ENCODE data around the gene CFAP126.
"Not testable (repeated sequence)": the region's sequence is repeated elsewhere in the genome, so short reads cannot be mapped to it uniquely, and the experiment has no call there.

The CFAP126 gene

DNA sequence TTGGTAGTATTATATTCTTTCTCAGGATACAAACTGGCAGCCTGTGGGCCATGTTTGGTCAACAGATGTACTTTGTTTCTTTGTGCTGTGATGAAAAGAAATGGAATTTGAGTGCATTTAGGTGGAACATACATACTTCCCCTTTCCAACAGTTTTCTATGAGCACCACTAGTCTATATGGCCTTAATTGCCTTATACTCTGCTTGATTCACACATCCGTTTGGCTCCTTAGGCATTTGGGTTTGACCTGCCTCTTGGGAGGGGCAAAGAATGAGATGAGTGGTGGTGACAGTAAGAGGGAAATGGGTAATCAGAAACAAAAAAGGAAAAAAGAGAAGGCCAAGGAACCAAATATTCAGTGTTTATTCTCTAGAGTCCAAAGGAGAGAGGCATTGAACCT, 17.0 kb downstream of the CFAP126 start:
- in situ Hi-C loops (cut with HindIII; ENCODE audit: low sequenced_read_pairs), result no loop called here
- TF ChIP-seq, protein P1, sequence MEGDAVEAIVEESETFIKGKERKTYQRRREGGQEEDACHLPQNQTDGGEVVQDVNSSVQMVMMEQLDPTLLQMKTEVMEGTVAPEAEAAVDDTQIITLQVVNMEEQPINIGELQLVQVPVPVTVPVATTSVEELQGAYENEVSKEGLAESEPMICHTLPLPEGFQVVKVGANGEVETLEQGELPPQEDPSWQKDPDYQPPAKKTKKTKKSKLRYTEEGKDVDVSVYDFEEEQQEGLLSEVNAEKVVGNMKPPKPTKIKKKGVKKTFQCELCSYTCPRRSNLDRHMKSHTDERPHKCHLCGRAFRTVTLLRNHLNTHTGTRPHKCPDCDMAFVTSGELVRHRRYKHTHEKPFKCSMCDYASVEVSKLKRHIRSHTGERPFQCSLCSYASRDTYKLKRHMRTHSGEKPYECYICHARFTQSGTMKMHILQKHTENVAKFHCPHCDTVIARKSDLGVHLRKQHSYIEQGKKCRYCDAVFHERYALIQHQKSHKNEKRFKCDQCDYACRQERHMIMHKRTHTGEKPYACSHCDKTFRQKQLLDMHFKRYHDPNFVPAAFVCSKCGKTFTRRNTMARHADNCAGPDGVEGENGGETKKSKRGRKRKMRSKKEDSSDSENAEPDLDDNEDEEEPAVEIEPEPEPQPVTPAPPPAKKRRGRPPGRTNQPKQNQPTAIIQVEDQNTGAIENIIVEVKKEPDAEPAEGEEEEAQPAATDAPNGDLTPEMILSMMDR (IDR thresholded peaks at IDR 0.05; ENCODE audit: low read depth, low read length, missing control alignments), result no peak
- H3K4me3 ChIP-seq (ENCODE audit: low read depth, low read length), result no peak overlapping the region
- DNase-seq (ENCODE audit: low read depth), result no peak

DNA sequence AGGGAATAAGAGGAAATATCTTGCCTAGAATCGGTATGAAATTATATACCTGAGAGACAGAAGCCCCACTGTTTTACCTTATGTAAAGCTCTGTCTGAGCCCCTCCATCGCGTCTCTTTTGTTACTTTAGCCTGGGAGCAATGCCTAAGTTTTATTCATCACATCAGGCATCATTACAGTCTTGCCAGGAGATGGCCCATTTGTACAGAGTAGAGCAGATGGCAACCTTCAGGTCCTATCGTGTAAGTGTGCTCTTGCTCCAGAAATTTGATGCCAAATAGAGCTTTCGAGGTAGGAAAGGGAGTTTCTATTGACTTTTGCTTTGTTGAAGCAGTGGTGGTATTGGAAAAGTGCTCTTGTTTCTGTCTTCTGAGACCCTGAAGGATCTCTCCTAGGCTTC, 24.9 kb downstream of the CFAP126 start:
- DNase-seq (ENCODE audit: low read depth), result no peak
- in situ Hi-C loops (cut with HindIII; ENCODE audit: low sequenced_read_pairs), result no loop called here
- TF ChIP-seq, protein P1 (IDR thresholded peaks at IDR 0.05; ENCODE audit: low read depth, low read length, missing control alignments), result no peak
- no peak overlapping the region for H3K4me3 ChIP-seq (ENCODE audit: low read depth, low read length)

DNA sequence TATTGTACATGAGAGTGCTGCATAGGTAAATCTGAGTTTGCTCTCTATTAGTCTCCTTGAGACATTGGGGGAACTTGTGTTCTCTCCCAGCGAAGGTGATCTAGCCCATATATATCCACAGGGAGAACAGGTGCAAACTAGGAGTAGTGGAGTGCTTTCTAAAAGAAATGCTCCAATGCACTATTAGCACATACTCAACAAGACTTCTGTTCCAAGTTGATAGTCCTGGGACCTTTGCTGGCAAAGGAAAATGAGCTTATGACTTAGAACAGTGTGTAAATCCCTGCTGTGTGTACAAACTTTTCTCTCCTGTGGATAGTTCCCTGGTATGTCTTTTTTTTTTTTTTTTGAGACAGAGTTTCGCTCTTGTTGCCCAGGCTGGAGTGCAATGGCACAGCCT, 25.5 kb downstream of the CFAP126 start:
- DNase-seq (ENCODE audit: low read depth), result no peak
- no peak overlapping the region for H3K4me3 ChIP-seq (ENCODE audit: low read depth, low read length)
- TF ChIP-seq, protein P1 (IDR thresholded peaks at IDR 0.05; ENCODE audit: low read depth, low read length, missing control alignments), result no peak
- in situ Hi-C loops (cut with HindIII; ENCODE audit: low sequenced_read_pairs), result no loop called here

DNA sequence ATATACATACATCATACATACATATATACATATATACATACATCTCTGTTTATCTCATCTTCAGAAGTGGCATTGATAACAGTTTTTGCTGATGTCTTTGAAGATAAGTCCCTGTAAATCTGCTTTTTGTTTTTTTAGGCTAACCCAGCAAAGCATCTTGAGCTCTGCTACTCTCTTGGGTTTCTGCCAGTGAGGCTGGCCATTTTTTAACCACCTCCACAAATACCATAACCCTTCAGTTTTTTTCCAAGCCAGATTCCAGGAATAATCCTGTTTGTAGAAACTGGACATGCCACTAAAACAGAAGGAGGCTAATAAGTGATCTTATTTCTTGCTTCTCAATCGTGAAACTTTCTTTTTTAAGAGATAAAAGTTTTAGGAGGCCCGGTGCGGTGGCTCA, 31.9 kb downstream of the CFAP126 start:
- peak; percentile 8 for DNase-seq (ENCODE audit: low read depth)
- in situ Hi-C loops (cut with HindIII; ENCODE audit: low sequenced_read_pairs), result no loop called here

DNA sequence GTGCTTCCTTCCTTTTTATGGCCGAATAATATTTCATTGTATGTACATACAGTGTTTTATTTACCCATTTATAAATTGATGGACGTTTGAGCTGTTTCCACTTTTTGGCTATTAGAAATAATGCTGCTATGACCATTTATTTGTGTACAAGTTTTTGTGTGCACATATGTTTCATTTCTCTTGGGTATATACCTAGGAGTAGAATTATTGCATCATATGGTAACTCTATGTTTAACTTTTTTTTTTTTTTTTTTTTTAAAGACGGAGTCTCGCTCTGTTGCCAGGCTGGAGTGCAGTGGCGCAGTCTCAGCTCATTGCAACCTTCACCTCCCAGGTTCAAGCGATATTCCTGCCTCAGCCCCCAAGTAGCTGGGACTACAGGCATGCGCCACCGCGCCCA, 34.5 kb downstream of the CFAP126 start:
- in situ Hi-C loops (cut with HindIII; ENCODE audit: low sequenced_read_pairs), result no loop called here
- TF ChIP-seq, protein P1 (IDR thresholded peaks at IDR 0.05; ENCODE audit: low read depth, low read length, missing control alignments), result no peak
- DNase-seq (ENCODE audit: low read depth), result no peak
- no peak overlapping the region for H3K4me3 ChIP-seq (ENCODE audit: low read depth, low read length)

More for the DNA sequence above, 31.9 kb downstream of the CFAP126 start:
- TF ChIP-seq, protein P1 (IDR thresholded peaks at IDR 0.05; ENCODE audit: low read depth, low read length, missing control alignments), result no peak
- no peak overlapping the region for H3K4me3 ChIP-seq (ENCODE audit: low read depth, low read length)

DNA sequence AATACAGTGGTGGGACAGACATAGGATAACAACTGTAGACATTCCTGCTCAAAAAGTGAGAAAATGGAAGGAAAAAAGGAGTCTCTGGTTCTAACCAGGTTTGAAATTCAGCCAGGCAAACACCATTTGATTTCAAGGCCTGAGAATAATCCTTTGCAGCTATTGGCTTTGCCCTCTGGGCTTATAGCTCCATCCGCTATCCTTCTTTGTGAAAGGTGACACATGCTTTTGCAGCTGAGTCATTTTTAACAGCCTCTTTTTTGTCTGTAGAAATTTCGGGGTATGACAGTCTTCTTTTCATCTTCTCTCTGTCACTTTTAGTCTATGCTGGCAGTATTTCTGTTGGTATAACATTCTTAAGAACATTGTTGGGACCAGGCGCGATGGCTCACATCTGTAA, 37.3 kb downstream of the CFAP126 start:
- no peak overlapping the region for H3K4me3 ChIP-seq (ENCODE audit: low read depth, low read length)
- TF ChIP-seq, protein P1 (IDR thresholded peaks at IDR 0.05; ENCODE audit: low read depth, low read length, missing control alignments), result no peak
- DNase-seq (ENCODE audit: low read depth), result no peak
- in situ Hi-C loops (cut with HindIII; ENCODE audit: low sequenced_read_pairs), result no loop called here

DNA sequence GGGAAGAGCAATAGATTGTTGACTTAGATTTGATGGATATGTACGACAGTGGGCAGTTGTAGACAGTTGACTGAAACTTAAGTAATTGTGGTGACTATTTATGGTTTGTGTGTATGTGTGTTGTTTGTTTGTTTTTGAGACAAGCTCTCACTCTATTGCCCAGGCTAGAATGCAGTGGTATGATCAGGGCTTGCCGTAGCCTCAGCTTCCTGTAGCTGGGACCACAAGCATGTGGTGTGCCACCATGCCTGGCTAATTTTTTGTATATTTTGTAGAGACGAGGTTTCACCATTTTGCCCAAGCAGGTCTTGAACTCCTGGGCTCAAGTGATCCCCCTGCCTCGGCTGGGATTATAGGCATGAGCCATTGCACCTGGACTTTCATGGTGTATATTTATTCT, 43.7 kb downstream of the CFAP126 start:
- TF ChIP-seq, protein P1 (IDR thresholded peaks at IDR 0.05; ENCODE audit: low read depth, low read length, missing control alignments), result no peak
- DNase-seq (ENCODE audit: low read depth), result no peak
- H3K4me3 ChIP-seq (ENCODE audit: low read depth, low read length), result no peak overlapping the region
- in situ Hi-C loops (cut with HindIII; ENCODE audit: low sequenced_read_pairs), result no loop called here

DNA sequence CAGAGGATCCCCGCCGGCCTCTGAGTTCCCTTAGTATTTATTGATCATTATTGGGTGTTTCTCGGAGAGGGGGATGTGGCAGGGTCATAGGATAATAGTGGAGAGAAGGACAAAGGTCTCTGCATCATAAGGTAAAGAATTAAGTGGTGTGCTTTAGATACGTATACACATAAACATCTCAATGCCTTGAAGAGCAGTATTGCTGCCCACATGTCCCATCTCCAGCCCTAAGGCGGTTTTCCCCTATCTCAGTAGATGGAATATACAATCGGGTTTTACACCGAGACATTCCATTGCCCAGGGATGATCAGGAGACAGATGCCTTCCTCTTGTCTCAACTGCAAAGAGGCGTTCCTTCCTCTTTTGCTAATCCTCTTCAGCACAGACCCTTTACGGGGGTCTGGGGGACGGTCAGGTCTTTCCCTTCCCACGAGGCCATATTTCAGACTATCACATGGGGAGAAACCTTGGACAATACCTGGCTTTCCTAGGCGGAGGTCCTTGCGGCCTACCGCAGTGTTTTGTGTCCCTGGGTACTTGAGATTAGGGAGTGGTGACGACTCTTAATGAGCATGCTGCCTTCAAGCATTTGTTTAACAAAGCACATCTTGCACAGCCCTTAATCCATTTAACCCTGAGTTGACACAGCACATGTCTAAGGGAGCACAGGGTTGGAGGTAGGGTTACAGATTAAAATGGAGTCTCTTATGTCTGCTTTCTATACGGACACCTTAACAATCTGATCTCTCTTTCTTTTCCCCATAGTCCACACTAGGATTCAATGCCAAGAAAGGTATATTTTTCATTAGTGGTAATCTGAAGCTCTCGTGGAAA, 51.6 kb downstream of the CFAP126 start:
- in situ Hi-C loops (cut with HindIII; ENCODE audit: low sequenced_read_pairs); H3K4me3 ChIP-seq (ENCODE audit: low read depth, low read length); DNase-seq (ENCODE audit: low read depth): not testable (repeated sequence)
